ENCODE data around the gene MEP1B. TPM values are rescaled to one million over a fixed set of nuclear protein-coding genes. Genes with fewer than 3 reads are reported as not detected.

Gene MEP1B
- total RNA-seq, 1 donor from 2014 or later: 0.09 TPM

DNA sequence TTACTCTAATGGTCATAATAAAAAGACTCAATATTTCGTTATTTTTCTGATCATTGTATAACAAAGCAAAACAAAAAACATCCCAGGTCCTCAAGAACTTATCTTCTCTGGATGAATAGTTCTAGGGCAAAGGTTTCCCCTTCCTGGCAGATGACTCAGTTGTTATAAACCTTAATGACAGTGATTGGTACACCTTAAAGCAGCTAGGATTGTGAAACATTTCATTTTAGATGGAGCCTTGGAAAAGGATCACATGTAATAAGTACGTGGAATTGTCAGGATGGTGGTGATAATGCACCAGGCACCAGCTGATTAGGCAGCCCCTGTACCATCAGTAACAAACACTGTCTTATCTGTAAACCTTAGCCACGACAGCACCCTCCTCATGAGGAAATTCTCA, 47.2 kb downstream of the MEP1B start:
- Mint-ChIP-seq H3K27me3 (peaks cover 6% of the 10 kb centered on the region), H3K9me3 (peaks cover 2% of the 10 kb centered on the region), H3K36me3 (ENCODE audit: low read depth) (no peaks in the 10 kb centered on the region), H3K27ac (no peak overlapping the region), H3K4me1 (no peaks in the 10 kb centered on the region), H3K4me3 (no peak overlapping the region)
- no peak for DNase-seq
- ChIA-PET CTCF (no interaction called here), POLR2A (no interaction called here)
- intact Hi-C loops (cut with micrococcal nuclease): no loop called here
- ATAC-seq (ENCODE audit: low read depth): no peak
- TF ChIP-seq, protein P1, sequence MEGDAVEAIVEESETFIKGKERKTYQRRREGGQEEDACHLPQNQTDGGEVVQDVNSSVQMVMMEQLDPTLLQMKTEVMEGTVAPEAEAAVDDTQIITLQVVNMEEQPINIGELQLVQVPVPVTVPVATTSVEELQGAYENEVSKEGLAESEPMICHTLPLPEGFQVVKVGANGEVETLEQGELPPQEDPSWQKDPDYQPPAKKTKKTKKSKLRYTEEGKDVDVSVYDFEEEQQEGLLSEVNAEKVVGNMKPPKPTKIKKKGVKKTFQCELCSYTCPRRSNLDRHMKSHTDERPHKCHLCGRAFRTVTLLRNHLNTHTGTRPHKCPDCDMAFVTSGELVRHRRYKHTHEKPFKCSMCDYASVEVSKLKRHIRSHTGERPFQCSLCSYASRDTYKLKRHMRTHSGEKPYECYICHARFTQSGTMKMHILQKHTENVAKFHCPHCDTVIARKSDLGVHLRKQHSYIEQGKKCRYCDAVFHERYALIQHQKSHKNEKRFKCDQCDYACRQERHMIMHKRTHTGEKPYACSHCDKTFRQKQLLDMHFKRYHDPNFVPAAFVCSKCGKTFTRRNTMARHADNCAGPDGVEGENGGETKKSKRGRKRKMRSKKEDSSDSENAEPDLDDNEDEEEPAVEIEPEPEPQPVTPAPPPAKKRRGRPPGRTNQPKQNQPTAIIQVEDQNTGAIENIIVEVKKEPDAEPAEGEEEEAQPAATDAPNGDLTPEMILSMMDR (IDR thresholded peaks at IDR 0.05): no peak

DNA sequence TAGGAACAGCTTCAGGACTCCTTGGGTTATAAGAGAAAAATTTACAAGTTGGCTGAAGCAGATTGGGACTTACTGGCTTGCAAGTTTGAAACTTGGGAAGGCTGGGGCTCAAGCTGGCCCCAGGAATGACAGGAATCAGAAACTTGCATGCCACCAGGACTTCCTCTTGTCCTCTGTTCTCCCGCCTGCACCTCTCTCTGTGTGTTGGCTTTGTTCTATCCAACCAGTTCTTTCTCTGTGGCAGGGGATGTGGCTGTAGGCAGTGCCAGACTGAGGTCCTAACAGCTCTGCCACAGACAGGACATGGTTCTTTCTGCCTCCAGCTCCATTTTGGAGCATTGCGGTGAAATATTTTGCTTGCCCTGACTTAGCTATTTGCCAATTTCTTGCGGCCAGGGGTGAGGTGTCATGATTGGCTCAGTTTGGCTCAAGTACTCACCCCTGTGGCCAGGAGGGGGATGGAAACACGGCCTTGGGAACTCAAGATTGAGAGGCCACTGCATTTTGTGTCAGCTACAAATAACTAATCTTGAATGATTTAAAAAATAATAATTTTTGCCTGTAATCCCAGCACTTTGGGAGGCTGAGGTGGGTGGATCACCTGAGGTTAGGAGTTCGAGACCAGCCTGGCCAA, 48.9 kb downstream of the MEP1B start:
- Mint-ChIP-seq H3K27me3 (peaks cover 6% of the 10 kb centered on the region), H3K27ac (no peak overlapping the region), H3K9me3 (peaks cover 2% of the 10 kb centered on the region), H3K4me1 (no peaks in the 10 kb centered on the region), H3K36me3 (ENCODE audit: low read depth) (no peaks in the 10 kb centered on the region), H3K4me3 (no peak overlapping the region)
- intact Hi-C loops (cut with micrococcal nuclease): no loop called here
- TF ChIP-seq, protein P1 (IDR thresholded peaks at IDR 0.05): no peak
- ChIA-PET POLR2A (no interaction called here), CTCF (no interaction called here)
- DNase-seq (no peak), ATAC-seq (ENCODE audit: low read depth) (no peak)

DNA sequence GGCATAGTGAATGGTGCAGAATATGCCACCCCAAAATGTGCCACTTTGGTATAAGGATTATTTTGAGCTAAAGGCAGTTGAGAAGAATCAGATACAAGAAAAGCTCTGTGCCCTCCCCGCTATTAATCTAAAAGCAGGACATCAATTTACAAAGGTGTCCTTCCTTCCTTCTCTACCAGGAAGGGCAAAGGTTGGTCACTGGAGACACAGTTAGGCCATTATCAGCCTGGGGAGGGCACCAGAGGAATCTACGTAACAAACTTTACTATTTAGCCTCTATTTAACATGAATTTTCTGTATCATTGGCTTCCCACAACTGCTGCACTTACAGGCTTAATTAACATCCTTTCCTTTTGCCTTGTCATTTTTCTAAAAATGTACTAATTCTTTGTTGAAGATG, 52.6 kb downstream of the MEP1B start:
- Mint-ChIP-seq H3K27ac (no peak overlapping the region), H3K27me3 (peaks cover 4% of the 10 kb centered on the region), H3K36me3 (ENCODE audit: low read depth) (no peaks in the 10 kb centered on the region), H3K4me3 (no peak overlapping the region), H3K9me3 (no peaks in the 10 kb centered on the region), H3K4me1 (no peaks in the 10 kb centered on the region)
- ChIA-PET CTCF (no interaction called here), POLR2A (no interaction called here)
- ATAC-seq (ENCODE audit: low read depth) (no peak), DNase-seq (no peak)
- intact Hi-C loops (cut with micrococcal nuclease): no loop called here
- TF ChIP-seq, protein P1 (IDR thresholded peaks at IDR 0.05): no peak

- ATAC-seq (ENCODE audit: low read depth) (no peak), DNase-seq (no peak)
- no peaks in the 10 kb centered on the region for H3K9me3 Mint-ChIP-seq
- H3K27me3 Mint-ChIP-seq: peaks cover 3% of the 10 kb centered on the region
- CTCF ChIA-PET: no interaction called here
- no peak overlapping the region for H3K4me3 Mint-ChIP-seq
- TF ChIP-seq, protein P1 (IDR thresholded peaks at IDR 0.05): no peak
- H3K36me3 Mint-ChIP-seq (ENCODE audit: low read depth): no peaks in the 10 kb centered on the region
- POLR2A ChIA-PET: no interaction called here
- H3K27ac Mint-ChIP-seq: no peak overlapping the region
- H3K4me1 Mint-ChIP-seq: no peaks in the 10 kb centered on the region
- intact Hi-C loops (cut with micrococcal nuclease): no loop called here
These were observed 53.5 kb downstream of the MEP1B start for GRCh38 chr18:32243358-32243757.

DNA sequence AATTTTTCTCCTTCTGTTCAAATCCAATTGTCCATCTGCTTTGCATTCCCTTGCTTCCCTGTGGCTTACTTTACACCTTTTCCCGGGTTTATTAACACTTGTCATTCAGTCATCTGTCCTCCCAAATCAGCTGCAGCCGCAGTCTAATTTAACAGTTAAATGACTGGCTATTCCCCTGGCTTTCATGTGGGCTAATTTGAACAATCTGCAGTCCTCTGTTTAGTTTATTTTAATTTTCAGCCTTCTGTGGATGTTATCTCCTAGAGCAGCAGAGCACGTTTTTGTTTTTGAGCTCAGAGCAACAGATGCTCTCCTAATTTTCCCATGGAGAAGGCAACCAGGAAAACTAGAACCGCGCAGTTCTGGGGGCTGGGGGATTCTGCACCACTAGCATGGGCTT, 55.0 kb downstream of the MEP1B start:
- intact Hi-C loops (cut with micrococcal nuclease): no loop called here
- no peak overlapping the region for H3K4me3 Mint-ChIP-seq
- POLR2A ChIA-PET: no interaction called here
- CTCF ChIA-PET: no interaction called here
- peaks cover 2% of the 10 kb centered on the region for H3K27me3 Mint-ChIP-seq
- no peaks in the 10 kb centered on the region for H3K4me1 Mint-ChIP-seq
- no peak for ATAC-seq (ENCODE audit: low read depth)
- DNase-seq: no peak
- no peaks in the 10 kb centered on the region for H3K36me3 Mint-ChIP-seq (ENCODE audit: low read depth)
- TF ChIP-seq, protein P1 (IDR thresholded peaks at IDR 0.05): no peak
- no peaks in the 10 kb centered on the region for H3K9me3 Mint-ChIP-seq
- H3K27ac Mint-ChIP-seq: no peak overlapping the region
